ENCODE data around the gene MAP4K3.

DNA sequence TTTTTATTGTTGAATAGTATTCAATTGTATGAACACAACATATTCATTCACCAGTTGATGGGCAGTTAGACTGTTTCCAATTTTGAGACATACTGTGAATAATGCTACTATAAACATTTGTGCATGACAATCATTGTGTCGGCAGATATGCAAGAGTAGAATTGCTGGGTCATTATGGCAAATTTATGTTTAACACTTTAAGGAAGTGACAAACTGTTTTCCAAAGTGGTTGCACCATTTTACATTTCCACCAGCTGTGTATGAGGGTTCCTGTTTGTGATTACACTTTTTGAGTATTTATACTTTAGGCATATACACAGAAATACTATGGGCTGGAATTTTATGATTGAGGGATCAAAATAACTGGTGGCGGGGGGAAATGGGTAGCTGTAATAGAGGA is 61.2 kb downstream of the MAP4K3 start:
- no peak for TF ChIP-seq CTCF (IDR thresholded peaks at IDR 0.05)
- no peak for TF ChIP-seq POLR2AphosphoS5 (IDR thresholded peaks at IDR 0.05)
- no peak for TF ChIP-seq POLR2A (IDR thresholded peaks at IDR 0.05)

Data from upper lobe of left lung (tissue), 4 donors.